Germinal center (tissue), 1 donor: ENCODE measurements around the gene FAM25C.
"Not testable (repeated sequence)": the region's sequence is repeated elsewhere in the genome, so short reads cannot be mapped to it uniquely, and the experiment has no call there.

Experiments used
- DNase-seq: peaks from one replicate; pipeline ENCODE4 v3.0.0; 2012; ENCODE audit warnings: mixed read lengths, low spot score

The FAM25C gene

DNA sequence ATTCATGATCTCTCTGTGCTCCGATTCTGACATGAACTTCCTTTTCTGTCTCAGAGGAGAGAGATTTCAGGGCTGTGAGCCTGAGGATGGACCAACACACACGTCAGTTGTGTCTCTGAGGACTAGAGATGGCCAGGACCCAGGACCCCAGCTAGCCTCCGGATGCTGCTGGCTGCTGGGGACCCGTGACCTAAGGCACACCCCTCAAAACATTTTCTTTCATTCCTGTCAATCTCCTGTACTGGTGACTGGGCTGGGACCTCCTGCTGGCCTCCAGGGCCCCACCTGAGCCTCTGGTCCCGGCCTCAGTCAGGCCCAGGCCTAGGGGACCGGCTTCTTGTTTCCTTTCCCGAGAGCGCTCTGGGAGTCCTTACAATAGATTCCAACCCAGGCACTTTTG lies 42.4 kb downstream of the FAM25C start:
- not testable (repeated sequence) for DNase-seq

DNA sequence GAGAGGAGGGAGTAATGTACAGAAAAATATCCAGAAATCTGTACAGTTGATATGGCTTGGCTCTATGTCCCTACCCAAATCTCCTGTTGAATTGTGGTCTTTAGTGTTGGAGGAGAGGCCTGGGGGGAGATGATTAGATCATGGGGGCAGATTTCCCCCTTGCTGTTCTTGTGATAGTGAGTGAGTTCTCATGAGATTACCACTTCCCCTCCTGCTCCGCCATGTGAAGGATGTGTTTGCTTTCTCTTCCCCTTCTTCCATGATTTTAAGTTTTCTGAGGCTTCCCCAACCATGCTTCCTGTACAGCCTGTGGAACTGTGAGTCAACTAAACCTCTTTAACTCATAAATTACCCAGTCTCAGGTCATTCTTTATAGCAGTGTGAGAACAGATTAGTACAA lies 52.2 kb downstream of the FAM25C start:
- not testable (repeated sequence) for DNase-seq
